ENCODE results near the gene PRR9. TPM values are rescaled to one million over a fixed set of nuclear protein-coding genes. Genes with fewer than 3 reads are reported as not detected.
"Not testable (repeated sequence)": the region's sequence is repeated elsewhere in the genome, so short reads cannot be mapped to it uniquely, and the experiment has no call there.

PRR9 gene
- total RNA-seq, 1 experiment from 2014 or later, result not detected

GRCh38 chr1:153178922-153179321 lies 38.5 kb upstream of the PRR9 start:
- BruUV-seq (replicated peaks), result no TSS peak
- intact Hi-C loops (cut with micrococcal nuclease), result no loop called here
- no peaks in the 10 kb centered on the region for H3K4me1 ChIP-seq (ENCODE audit: insufficient read depth, low read length)
- ChIA-PET CTCF (no interaction called here), POLR2A (ENCODE audit: unreplicated experiment) (no interaction called here)
- H3K36me3 ChIP-seq (ENCODE audit: low read depth, low read length), result no peaks in the 10 kb centered on the region
- TF ChIP-seq, protein P1, sequence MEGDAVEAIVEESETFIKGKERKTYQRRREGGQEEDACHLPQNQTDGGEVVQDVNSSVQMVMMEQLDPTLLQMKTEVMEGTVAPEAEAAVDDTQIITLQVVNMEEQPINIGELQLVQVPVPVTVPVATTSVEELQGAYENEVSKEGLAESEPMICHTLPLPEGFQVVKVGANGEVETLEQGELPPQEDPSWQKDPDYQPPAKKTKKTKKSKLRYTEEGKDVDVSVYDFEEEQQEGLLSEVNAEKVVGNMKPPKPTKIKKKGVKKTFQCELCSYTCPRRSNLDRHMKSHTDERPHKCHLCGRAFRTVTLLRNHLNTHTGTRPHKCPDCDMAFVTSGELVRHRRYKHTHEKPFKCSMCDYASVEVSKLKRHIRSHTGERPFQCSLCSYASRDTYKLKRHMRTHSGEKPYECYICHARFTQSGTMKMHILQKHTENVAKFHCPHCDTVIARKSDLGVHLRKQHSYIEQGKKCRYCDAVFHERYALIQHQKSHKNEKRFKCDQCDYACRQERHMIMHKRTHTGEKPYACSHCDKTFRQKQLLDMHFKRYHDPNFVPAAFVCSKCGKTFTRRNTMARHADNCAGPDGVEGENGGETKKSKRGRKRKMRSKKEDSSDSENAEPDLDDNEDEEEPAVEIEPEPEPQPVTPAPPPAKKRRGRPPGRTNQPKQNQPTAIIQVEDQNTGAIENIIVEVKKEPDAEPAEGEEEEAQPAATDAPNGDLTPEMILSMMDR (conservative IDR thresholded peaks at IDR 0.05; ENCODE audit: low read depth, low read length), result no peak
- no peak for TF ChIP-seq EZH2 (IDR thresholded peaks at IDR 0.05; ENCODE audit: low read length, unreplicated experiment)
- TF ChIP-seq EZH2phosphoT487 (IDR thresholded peaks at IDR 0.05; ENCODE audit: borderline replicate concordance, low read length), result no peak
- H3K4me2 ChIP-seq (ENCODE audit: low read length), result no peak overlapping the region
- no peaks in the 10 kb centered on the region for H3F3A ChIP-seq (ENCODE audit: low read length, unreplicated experiment)
- no peak overlapping the region for H3K27ac ChIP-seq (ENCODE audit: low read length)
- DNase-seq, result no peak
- no peak overlapping the region for H3K9ac ChIP-seq (ENCODE audit: low read length)
- H3K9me2 ChIP-seq (replicated peaks; ENCODE audit: low read length), result no peaks in the 10 kb centered on the region
- no peak overlapping the region for H2AFZ ChIP-seq (ENCODE audit: low read length)
- H3K27me3 ChIP-seq (ENCODE audit: low read length), result peaks cover 58% of the 10 kb centered on the region
- no peak overlapping the region for H3K4me3 ChIP-seq (ENCODE audit: low read length)
- no peaks in the 10 kb centered on the region for H4K20me1 ChIP-seq (ENCODE audit: low read length)
- no peaks in the 10 kb centered on the region for H3K79me2 ChIP-seq (ENCODE audit: low read length)
- no peak for ATAC-seq
- H3K9me3 ChIP-seq (ENCODE audit: low read length), result no peaks in the 10 kb centered on the region

DNA sequence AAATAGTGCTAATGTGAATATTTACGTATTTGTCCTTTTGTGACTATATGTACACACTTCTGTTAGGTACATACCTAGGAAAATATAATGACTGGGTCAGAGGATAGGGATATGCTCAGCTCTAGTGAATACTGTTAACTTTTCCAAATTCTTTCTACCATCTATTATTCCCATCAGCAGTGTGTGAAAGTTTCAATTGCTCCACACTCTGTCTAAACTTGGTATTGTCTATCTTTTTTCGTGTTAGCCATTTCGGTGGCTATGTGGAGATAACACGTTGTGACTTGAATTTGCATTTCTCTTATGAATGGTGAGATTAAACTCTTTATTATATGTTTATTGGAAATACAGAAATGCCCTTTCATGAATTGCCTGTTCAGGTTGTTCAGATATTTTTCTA lies 36.8 kb upstream of the PRR9 start:
- Histone ChIP-seq H3K4me1 (ENCODE audit: insufficient read depth, low read length) (no peaks in the 10 kb centered on the region), H3K9ac (ENCODE audit: low read length) (no peak overlapping the region), H3K9me2 (replicated peaks; ENCODE audit: low read length) (no peaks in the 10 kb centered on the region), H4K20me1 (ENCODE audit: low read length) (no peaks in the 10 kb centered on the region), H3K9me3 (ENCODE audit: low read length) (no peaks in the 10 kb centered on the region), H3K27me3 (ENCODE audit: low read length) (peaks cover 42% of the 10 kb centered on the region), H3K27ac (ENCODE audit: low read length) (no peak overlapping the region), H3K4me2 (ENCODE audit: low read length) (no peak overlapping the region), H3F3A (ENCODE audit: low read length, unreplicated experiment) (no peaks in the 10 kb centered on the region), H3K4me3 (ENCODE audit: low read length) (no peak overlapping the region), H3K36me3 (ENCODE audit: low read depth, low read length) (no peaks in the 10 kb centered on the region), H3K79me2 (ENCODE audit: low read length) (no peaks in the 10 kb centered on the region), H2AFZ (ENCODE audit: low read length) (no peak overlapping the region)
- no TSS peak for BruUV-seq (replicated peaks)
- CTCF ChIA-PET, result no interaction called here
- DNase-seq (no peak), ATAC-seq (no peak)
- TF ChIP-seq, protein P1 (conservative IDR thresholded peaks at IDR 0.05; ENCODE audit: low read depth, low read length), result peak; percentile 44
- TF ChIP-seq EZH2phosphoT487 (IDR thresholded peaks at IDR 0.05; ENCODE audit: borderline replicate concordance, low read length), result no peak
- no peak for TF ChIP-seq EZH2 (IDR thresholded peaks at IDR 0.05; ENCODE audit: low read length, unreplicated experiment)
- intact Hi-C loops (cut with micrococcal nuclease), result no loop called here
- POLR2A ChIA-PET (ENCODE audit: unreplicated experiment), result no interaction called here

DNA sequence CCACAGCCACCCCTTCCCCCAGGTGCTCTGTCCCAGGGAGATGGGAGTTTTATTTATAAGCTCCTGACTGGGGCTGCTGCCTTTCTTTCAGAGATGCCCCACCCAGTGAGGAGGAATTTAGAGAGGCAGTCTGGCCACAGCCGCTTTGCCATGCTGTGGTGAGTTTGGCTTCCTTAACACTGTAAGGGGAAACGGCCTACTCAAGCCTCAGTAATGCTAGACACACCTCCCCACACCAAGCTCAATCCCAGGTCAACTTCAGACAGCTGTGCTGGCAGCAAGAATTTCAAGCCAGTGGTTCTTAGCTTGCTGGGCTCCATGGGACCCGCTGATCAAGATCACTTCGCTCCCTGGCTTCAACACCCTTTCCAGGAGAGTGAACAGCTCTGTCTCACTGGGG lies 29.1 kb upstream of the PRR9 start:
- BruUV-seq (replicated peaks); H3K4me2 ChIP-seq (ENCODE audit: low read length): not testable (repeated sequence)

More for the DNA sequence above, 29.1 kb upstream of the PRR9 start:
- H3F3A ChIP-seq (ENCODE audit: low read length, unreplicated experiment); POLR2A ChIA-PET (ENCODE audit: unreplicated experiment); H3K79me2 ChIP-seq (ENCODE audit: low read length); H4K20me1 ChIP-seq (ENCODE audit: low read length); H3K4me1 ChIP-seq (ENCODE audit: insufficient read depth, low read length); H3K4me3 ChIP-seq (ENCODE audit: low read length); H3K27ac ChIP-seq (ENCODE audit: low read length); H3K9me2 ChIP-seq (replicated peaks; ENCODE audit: low read length); H3K27me3 ChIP-seq (ENCODE audit: low read length); H2AFZ ChIP-seq (ENCODE audit: low read length); CTCF ChIA-PET; H3K9ac ChIP-seq (ENCODE audit: low read length); H3K36me3 ChIP-seq (ENCODE audit: low read depth, low read length); intact Hi-C loops (cut with micrococcal nuclease); H3K9me3 ChIP-seq (ENCODE audit: low read length): not testable (repeated sequence)
- ATAC-seq (peak; percentile 42; the same call in 1 of the 2 replicates), DNase-seq (peak; percentile 33)

All from PC-3 (cell line).